Measurements from ENCODE around the gene ACOT13. TPM values are rescaled to one million over a fixed set of nuclear protein-coding genes. Genes with fewer than 3 reads are reported as not detected.

ACOT13 gene
- polyA plus RNA-seq, 2 of the 4 experiments (the other 2 are of a cell fraction) = 22.9 to 87.7 TPM

DNA sequence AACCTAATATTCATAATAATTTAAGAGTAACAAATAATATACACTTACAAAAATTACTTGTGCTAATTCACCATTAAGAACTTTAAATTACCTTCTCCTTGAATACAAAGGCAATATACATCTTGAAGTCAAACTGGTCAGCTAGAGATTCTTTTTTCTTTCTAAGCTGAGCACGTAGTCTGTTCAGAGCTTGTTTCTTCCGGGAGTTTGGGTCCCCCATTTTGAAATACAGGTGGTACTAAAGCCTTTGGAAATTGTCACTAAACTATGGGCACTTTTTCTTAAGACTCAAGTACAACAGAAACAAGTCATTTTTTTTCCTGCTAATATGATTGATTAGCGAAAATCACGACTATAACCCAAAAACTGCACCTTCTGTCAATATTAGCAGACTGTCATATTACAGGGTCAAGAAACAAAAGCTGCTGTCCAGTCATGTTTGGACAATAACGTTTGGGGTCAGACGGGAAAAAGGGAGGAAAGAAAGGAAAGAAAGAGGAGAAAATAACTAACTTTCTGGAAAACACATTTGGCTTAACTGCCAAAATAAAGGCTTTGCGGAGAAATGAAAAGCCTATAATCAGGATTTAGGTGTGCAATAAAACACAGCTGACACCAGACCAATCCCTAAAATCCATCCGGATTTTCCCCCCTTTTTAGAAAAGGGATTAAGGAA lies 51.7 kb downstream of the ACOT13 start:
- Histone ChIP-seq H3K27ac (peak overlapping the region; percentile 37 to 99; a peak in 4 of 6 replicates), H3K4me2 (peak overlapping the region; percentile 97), H3K9me3 (no peaks in the 10 kb centered on the region), H3K4me3 (peak overlapping the region; percentile 99), H3K4me1 (peaks cover 25% of the 10 kb centered on the region)
- ATAC-seq = no peak
- 8% methylated on average over 8 of the region's 8 CpGs for WGBS (ENCODE audit: missing lambda C conversion rate)
- FAIRE-seq = no peak
- no peak for DNase-seq (ENCODE audit: low read depth in 1 of 2, low spot score in 1 of 2)
- CTCF ChIA-PET = interaction anchor here (1.2 to 1.5 kb wide), 2 partner anchors 48 kb away, joined by 5 read pairs; no protein-coding TSS in a partner anchor
- POLR2A ChIA-PET = interaction anchor here (1.0 to 3.0 kb wide), 2 partner anchors 22 to 25 kb away, joined by 3 to 12 read pairs; no protein-coding TSS in a partner anchor
- TF ChIP-seq SMC3 (IDR thresholded peaks at IDR 0.05) = no peak
- no peak for TF ChIP-seq HOXA7 (CRISPR knock-in tag; IDR thresholded peaks at IDR 0.05)
- TF ChIP-seq EP300 (IDR thresholded peaks at IDR 0.05) = no peak
- TF ChIP-seq, protein P1, sequence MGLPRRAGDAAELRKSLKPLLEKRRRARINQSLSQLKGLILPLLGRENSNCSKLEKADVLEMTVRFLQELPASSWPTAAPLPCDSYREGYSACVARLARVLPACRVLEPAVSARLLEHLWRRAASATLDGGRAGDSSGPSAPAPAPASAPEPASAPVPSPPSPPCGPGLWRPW (IDR thresholded peaks at IDR 0.05) = no peak
- TF ChIP-seq KDM1A (IDR thresholded peaks at IDR 0.05; ENCODE audit: low read depth) = no peak
- TF ChIP-seq NFE2L2 (conservative IDR thresholded peaks at IDR 0.05; ENCODE audit: low read length) = no peak
- TF ChIP-seq ZC3H11A (IDR thresholded peaks at IDR 0.05) = no peak
- TF ChIP-seq, protein P2, sequence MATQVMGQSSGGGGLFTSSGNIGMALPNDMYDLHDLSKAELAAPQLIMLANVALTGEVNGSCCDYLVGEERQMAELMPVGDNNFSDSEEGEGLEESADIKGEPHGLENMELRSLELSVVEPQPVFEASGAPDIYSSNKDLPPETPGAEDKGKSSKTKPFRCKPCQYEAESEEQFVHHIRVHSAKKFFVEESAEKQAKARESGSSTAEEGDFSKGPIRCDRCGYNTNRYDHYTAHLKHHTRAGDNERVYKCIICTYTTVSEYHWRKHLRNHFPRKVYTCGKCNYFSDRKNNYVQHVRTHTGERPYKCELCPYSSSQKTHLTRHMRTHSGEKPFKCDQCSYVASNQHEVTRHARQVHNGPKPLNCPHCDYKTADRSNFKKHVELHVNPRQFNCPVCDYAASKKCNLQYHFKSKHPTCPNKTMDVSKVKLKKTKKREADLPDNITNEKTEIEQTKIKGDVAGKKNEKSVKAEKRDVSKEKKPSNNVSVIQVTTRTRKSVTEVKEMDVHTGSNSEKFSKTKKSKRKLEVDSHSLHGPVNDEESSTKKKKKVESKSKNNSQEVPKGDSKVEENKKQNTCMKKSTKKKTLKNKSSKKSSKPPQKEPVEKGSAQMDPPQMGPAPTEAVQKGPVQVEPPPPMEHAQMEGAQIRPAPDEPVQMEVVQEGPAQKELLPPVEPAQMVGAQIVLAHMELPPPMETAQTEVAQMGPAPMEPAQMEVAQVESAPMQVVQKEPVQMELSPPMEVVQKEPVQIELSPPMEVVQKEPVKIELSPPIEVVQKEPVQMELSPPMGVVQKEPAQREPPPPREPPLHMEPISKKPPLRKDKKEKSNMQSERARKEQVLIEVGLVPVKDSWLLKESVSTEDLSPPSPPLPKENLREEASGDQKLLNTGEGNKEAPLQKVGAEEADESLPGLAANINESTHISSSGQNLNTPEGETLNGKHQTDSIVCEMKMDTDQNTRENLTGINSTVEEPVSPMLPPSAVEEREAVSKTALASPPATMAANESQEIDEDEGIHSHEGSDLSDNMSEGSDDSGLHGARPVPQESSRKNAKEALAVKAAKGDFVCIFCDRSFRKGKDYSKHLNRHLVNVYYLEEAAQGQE (IDR thresholded peaks at IDR 0.05) = no peak

DNA sequence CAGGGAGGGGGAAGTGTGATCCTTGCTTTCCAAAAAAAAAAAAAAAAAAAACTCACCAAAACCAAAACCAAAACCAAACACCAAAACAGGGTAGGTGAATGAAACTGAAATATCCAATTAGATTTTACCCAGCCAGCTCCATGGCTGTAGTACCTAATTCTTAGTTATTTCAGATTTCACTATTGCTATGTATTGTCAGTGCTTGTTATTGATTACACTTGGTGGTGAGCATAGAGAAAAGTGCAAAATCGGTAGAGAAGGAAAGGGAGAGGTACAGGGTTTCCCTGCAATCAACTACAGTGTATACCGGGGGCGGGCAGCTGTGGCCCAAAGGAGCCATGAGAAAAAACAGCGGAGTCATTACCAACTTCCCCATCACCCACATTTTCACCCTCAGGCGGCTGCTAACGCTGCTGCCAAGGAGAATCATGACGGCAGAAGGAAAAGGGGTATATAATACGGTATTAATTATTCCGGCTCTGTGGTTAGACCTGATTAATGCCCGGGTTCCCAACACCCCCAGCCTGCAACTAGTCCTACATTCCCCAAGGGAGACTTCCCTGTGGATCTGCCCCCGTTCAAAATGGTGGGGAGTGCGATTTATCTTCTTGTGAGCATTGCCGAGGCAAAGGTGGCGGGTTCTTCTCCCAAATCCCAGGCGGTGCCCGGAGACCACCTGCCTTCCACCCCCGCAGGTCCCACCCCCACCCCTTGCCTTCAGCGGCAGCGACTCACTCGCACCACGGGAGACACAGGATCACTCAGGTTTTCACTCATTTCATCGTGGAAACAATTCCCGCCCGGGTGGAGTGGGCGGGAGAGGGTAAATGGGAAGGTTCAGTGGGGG lies 52.5 kb downstream of the ACOT13 start, which contains the start of gene C6orf62:
Gene C6orf62 (minus strand): TSS at position 30 of the 847 bp plus-strand sequence. CDS start 486 bp downstream, outside the sequence.
- H3K4me1 ChIP-seq = peaks cover 25% of the 10 kb centered on the region
- no peaks in the 10 kb centered on the region for H3K9me3 ChIP-seq
- ChIA-PET CTCF (interaction anchor here (1.2 kb wide), 1 partner anchor 47 kb away, joined by 5 read pairs; no protein-coding TSS in a partner anchor), POLR2A (interaction anchor here (0.6 to 3.0 kb wide), 7 partner anchors 20 to 126 kb away, joined by 3 to 12 read pairs (median 3); no protein-coding TSS in a partner anchor)
- ATAC-seq (no peak; a peak in 1 of 6 replicates), DNase-seq (ENCODE audit: low read depth in 1 of 2, low spot score in 1 of 2) (peak in 1 of 2 experiments; percentile 17), FAIRE-seq (no peak)
- peak within 1 kb of the TSS; percentile 99 for H3K27ac ChIP-seq
- WGBS (ENCODE audit: missing lambda C conversion rate) = 3% methylated on average over 15 of the region's 25 CpGs
- H3K4me3 ChIP-seq = peak within 1 kb of the TSS; percentile 99
- no peak for TF ChIP-seq MAZ (IDR thresholded peaks at IDR 0.05; ENCODE audit: borderline replicate concordance, low read depth, low read length)
- TF ChIP-seq FOXS1 (CRISPR knock-in tag; IDR thresholded peaks at IDR 0.05) = no peak
- no peak for TF ChIP-seq HEYL (CRISPR knock-in tag; IDR thresholded peaks at IDR 0.05)
- TF ChIP-seq NR3C1 (IDR thresholded peaks at IDR 0.05) = no peak
- TF ChIP-seq, protein P3, sequence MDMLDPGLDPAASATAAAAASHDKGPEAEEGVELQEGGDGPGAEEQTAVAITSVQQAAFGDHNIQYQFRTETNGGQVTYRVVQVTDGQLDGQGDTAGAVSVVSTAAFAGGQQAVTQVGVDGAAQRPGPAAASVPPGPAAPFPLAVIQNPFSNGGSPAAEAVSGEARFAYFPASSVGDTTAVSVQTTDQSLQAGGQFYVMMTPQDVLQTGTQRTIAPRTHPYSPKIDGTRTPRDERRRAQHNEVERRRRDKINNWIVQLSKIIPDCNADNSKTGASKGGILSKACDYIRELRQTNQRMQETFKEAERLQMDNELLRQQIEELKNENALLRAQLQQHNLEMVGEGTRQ (IDR thresholded peaks at IDR 0.05) = no peak
- TF ChIP-seq, protein P4, sequence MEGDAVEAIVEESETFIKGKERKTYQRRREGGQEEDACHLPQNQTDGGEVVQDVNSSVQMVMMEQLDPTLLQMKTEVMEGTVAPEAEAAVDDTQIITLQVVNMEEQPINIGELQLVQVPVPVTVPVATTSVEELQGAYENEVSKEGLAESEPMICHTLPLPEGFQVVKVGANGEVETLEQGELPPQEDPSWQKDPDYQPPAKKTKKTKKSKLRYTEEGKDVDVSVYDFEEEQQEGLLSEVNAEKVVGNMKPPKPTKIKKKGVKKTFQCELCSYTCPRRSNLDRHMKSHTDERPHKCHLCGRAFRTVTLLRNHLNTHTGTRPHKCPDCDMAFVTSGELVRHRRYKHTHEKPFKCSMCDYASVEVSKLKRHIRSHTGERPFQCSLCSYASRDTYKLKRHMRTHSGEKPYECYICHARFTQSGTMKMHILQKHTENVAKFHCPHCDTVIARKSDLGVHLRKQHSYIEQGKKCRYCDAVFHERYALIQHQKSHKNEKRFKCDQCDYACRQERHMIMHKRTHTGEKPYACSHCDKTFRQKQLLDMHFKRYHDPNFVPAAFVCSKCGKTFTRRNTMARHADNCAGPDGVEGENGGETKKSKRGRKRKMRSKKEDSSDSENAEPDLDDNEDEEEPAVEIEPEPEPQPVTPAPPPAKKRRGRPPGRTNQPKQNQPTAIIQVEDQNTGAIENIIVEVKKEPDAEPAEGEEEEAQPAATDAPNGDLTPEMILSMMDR (IDR thresholded peaks at IDR 0.05) = no peak
- TF ChIP-seq, protein P5, sequence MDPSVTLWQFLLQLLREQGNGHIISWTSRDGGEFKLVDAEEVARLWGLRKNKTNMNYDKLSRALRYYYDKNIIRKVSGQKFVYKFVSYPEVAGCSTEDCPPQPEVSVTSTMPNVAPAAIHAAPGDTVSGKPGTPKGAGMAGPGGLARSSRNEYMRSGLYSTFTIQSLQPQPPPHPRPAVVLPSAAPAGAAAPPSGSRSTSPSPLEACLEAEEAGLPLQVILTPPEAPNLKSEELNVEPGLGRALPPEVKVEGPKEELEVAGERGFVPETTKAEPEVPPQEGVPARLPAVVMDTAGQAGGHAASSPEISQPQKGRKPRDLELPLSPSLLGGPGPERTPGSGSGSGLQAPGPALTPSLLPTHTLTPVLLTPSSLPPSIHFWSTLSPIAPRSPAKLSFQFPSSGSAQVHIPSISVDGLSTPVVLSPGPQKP (IDR thresholded peaks at IDR 0.05; ENCODE audit: low read depth, low read length) = no peak
- no peak for TF ChIP-seq RARB (CRISPR knock-in tag; IDR thresholded peaks at IDR 0.05)
- no peak for TF ChIP-seq RNF2 (IDR thresholded peaks at IDR 0.05; ENCODE audit: borderline replicate concordance, low read depth)
- no peak for TF ChIP-seq SREBF2 (IDR thresholded peaks at IDR 0.05)
- no peak for TF ChIP-seq EP300 (IDR thresholded peaks at IDR 0.05)
- TF ChIP-seq FOSL2 (IDR thresholded peaks at IDR 0.05) = no peak
- no peak for TF ChIP-seq FOSL2 (CRISPR knock-in tag; IDR thresholded peaks at IDR 0.05)
- no peak for TF ChIP-seq MYC (IDR thresholded peaks at IDR 0.05; ENCODE audit: borderline replicate concordance, low read length)
- TF ChIP-seq HOXB5 (CRISPR knock-in tag; IDR thresholded peaks at IDR 0.05) = no peak
- no peak for TF ChIP-seq ZNF302 (CRISPR knock-in tag; IDR thresholded peaks at IDR 0.05)
- no peak for TF ChIP-seq CBX2 (IDR thresholded peaks at IDR 0.05; ENCODE audit: borderline replicate concordance, low read depth)
- no peak for TF ChIP-seq CHD4 (IDR thresholded peaks at IDR 0.05; ENCODE audit: borderline replicate concordance)
- TF ChIP-seq PHF8 (IDR thresholded peaks at IDR 0.05; ENCODE audit: borderline replicate concordance, low read depth) = no peak
- TF ChIP-seq POLR2A (IDR thresholded peaks at IDR 0.05; ENCODE audit: low read length) = no peak
- no peak for TF ChIP-seq HOXB13 (CRISPR knock-in tag; IDR thresholded peaks at IDR 0.05; ENCODE audit: low read depth)
- peak within 1 kb of the TSS; percentile 97 for H3K4me2 ChIP-seq

All from A549 (cell line).